Subcutaneous adipose tissue (tissue), 4 donors: ENCODE data around the gene SLC16A12. TPM values are rescaled to one million over a fixed set of nuclear protein-coding genes. Genes with fewer than 3 reads are reported as not detected.

ENCODE experiments used
- total RNA-seq, 4 donors: library from RNA; depleted of rRNA; stranded (reverse); fragments of >200 nt; gene quantifications; one replicate each; pipeline ENCODE4 v1.1.0, GENCODE V29; 2016
- TF ChIP-seq, protein P1 (sequence below): fragments of 450-650 bp; IDR thresholded peaks from one replicate; pipeline ENCODE4 v1.5.1; 2016; ENCODE audit warnings: low read depth, mild to moderate bottlenecking, control low read depth, antibody characterized with exemption, moderate library complexity

Gene SLC16A12
- total RNA-seq, 4 donors from 2014 or later: 1.0 to 8.9 (median 4.2) TPM

DNA sequence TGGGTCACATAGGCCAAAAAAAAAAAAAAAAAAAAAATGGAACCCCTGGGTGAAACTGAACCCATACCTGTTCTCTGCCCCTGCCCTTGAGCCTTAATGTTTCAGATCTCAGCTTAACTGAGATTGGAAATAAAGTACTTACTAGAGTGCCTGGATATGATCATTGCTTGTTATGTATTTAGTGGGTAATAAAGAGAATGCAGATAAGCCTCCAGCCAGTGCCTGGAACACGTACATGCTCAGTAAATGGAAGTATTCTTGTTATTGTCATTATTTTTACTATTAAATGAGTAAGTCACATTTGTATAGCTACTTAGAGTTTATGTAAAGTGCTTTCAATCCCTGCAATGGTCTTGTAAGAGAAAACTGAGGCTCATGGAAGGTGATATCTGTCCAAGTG, 14.7 kb downstream of the SLC16A12 start:
- TF ChIP-seq, protein P1, sequence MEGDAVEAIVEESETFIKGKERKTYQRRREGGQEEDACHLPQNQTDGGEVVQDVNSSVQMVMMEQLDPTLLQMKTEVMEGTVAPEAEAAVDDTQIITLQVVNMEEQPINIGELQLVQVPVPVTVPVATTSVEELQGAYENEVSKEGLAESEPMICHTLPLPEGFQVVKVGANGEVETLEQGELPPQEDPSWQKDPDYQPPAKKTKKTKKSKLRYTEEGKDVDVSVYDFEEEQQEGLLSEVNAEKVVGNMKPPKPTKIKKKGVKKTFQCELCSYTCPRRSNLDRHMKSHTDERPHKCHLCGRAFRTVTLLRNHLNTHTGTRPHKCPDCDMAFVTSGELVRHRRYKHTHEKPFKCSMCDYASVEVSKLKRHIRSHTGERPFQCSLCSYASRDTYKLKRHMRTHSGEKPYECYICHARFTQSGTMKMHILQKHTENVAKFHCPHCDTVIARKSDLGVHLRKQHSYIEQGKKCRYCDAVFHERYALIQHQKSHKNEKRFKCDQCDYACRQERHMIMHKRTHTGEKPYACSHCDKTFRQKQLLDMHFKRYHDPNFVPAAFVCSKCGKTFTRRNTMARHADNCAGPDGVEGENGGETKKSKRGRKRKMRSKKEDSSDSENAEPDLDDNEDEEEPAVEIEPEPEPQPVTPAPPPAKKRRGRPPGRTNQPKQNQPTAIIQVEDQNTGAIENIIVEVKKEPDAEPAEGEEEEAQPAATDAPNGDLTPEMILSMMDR: no peak

DNA sequence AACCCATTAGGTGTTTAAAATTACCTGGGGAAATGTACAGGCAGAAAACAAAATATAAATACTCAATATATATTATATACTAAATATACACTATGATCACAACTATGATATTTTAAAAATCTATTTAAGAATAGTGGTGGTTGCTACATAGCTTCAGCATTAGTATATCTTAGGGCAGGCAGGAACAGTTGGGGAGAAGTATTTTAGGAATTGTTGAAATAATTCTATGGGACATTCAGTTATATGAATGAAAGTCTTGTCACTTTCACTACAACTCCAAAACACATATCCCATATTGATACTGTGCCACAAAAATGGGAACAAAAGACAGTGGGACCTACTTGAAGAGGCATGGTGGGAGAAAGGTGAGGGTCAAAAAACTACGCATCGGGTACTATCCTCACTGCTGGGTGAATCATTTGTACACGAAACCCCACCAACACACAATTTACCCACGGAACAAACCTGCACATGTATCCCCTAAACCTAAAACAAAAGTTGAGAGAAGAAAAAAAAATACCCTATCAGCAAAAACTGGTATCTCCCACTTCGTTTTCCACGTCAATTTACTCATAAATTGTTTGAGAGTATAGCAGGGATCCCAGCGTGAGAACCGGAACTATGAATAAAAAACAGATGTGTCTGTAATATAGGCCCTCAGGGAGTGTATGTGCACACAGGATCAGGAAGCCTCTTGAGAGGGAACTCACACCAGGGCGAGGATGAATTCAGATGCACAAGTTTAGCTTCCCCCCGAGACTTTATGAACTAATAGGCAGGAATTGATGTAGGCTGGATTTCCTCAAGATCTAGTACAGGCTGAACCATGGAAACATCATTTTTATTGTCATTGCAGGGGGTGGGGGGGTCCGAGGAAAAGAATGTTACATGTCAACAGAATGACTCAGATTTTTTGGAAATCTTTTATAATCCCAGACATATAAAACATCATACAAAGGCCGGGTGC, 16.2 kb downstream of the SLC16A12 start:
- TF ChIP-seq, protein P1: no peak

DNA sequence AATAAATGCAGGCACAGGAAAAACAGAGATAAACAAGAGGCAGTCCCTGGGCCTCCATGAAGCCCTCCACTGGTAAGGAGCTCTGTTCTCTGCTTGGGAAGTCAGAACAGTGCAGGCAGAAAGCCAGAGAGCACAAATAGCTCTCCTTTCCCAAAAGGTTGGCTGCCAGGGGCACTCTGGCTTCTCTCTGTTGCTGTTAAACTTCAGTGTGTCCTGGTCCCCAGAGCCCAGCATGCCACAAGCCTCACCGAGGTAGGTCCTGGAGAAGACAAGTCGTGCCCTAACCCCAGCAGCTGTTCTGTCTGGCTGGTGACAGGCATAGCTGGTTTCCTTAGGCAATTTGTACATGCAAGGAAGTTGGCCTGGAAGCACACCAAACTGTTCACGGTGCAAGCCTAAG, 17.3 kb downstream of the SLC16A12 start:
- TF ChIP-seq, protein P1: no peak

DNA sequence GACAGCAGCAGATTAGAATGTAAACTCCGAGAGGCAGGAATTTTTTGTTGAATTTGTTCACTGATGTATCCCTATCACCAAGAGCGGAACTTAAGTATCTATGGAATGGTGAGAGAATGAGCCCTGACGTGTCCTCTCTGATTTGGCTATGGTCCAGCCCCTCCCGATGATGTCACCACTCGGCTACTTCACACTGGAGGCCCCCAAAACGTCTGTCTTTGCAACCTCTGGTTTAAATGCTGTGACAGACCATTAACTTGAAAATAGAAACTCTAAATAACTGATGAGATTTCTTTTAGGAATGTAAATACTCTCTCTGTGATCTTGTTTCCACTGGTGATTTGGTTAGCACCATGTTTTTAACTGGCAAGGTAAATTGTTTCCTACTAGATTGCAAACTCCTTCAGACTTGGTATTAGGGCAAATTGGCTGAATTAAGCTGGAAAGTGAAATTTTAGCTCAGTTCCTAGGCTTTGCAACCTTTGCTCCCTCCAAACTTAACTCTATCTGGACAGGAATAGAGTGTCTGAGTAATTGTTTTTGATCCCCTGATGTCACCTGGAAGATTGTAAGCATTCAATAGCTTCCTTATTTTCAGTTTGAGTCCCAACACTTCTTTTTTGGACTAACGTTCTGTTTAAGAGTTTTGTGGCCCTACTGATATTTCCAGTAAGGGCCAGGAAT, 19.1 kb downstream of the SLC16A12 start:
- TF ChIP-seq, protein P1: no peak

DNA sequence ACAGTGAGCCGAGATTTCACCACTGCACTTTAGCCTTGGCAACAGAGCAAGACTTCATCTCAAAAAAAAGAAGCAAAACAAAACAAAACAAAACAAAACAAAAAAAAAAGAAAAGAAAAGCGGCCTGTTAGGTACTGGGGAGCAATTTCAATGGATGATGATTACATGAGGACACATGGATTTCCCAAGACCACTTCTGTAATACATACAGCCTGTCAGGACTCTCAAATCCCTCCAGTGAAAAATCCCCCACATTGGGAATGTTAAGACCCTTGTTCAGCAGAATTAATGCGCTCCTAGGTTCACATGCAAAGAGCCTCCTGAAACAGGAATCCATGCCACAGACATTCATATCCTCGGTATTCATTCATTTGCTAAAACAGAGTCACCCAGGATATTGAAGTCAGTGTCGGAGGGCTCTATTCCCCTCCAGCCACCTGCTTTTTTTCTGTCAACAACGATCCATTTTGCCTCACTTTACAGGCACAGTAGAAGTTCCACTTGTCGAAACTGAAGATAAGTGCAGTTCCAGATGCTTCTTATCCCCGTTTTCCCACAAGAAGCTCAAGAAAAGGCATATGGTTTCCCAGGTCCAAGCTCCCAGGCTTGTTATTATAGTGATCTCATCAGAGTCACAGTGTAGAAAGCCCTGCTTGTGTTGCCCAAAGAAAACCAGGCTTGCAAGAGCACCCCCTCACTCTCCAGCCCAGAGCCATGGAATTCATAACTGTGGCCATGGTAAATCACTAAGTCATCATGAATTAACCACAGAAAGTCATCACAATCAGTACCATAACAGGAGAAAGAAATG, 20.2 kb downstream of the SLC16A12 start:
- TF ChIP-seq, protein P1: no peak

DNA sequence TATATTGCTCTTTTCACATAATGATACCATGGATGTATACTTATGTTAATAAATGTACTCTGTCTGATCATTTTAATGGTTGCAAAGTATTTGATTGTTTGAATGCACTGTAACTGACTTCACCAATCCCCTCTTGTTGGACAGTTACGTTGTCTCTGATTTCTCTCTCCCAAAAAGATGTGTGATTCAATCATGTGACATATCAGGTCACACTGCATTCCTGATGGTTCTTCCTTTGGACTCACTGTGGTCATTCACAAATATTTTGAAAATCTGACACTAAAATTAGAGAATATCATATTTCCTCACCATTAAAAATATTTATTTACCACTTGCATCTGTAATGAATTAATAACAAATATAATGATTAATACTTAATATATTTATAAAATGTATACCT, 22.2 kb downstream of the SLC16A12 start:
- TF ChIP-seq, protein P1: no peak
